GM21786 (cell line): ENCODE data around the gene PRKRIP1.
A peak's percentile ranks its signal among the peaks of the same experiment; 100 is the strongest.
"Not testable (repeated sequence)": the region's sequence is repeated elsewhere in the genome, so short reads cannot be mapped to it uniquely, and the experiment has no call there.

Source experiments
- ATAC-seq: cut with Tn5 transposase; IDR thresholded peaks from one replicate; pipeline ENCODE4 v1.9.1; 2021; ENCODE audit not compliant: unreplicated experiment

The PRKRIP1 gene

DNA sequence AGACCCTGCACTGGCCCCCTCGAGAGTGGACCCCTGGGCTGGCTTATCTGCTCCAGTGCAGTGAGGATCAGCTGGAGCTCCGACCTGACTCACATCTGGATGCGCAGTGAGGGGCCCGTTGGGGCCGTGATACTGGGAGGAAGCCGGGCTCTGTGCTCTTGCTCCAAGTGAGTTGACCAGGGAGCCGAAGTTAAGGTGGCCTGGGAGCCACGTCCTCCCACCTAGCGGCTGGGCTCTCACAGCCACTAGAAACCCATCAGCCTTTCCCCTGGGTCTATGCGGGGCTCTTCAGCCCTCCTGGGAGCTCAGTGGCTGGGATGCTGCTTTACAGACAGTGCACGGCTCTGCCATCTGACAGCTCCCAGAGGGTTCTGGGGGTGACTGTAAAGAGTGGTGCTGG, 59.4 kb downstream of the PRKRIP1 start:
- ATAC-seq, result no peak

DNA sequence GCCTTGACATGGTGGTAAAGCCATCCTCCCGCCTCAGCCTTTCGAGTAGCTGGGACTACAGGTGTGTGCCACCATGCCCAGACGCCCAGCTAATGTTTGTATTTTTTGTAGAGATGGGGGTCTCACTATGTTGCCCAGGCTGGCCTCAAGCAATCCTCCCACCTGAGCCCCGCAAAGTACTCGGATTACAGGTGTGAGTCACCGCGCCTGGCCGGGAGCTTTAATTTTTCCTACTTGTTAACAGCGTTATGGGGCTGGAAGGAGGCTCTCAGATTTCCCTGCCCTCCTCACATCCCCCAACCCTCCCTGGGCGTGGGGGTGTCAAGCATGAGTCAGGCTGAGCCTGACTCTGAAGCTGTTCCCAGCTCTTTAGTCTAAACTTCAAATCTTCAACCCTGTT, 60.2 kb downstream of the PRKRIP1 start:
- no peak for ATAC-seq

DNA sequence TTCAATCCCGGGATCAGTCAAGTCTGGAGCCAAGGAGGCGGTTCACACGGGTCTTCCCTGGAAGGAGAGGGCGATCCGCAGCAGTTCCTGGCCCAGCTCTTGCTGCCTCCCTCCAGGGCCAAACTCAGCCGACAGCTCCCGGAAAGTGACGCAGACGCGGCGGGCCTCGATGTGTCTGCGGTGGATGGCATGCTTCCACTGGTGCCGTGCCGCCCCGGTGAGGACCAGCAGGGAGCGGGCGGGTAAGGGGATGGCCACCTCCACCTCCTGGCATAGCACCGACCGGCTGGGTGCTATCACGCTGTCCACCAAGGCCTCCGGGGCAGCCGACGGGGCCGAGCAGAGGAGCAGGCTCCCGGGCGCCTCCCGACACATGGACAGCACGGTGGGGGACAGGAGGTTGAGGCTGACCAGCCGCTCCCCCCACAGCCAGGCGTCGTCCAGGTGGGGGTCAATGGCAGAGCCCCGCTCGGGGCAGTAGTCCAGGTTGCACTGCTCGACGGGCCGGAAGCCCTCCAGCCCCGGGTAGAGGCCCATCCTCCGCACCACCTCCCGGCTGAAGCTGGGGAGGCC, 61.3 kb downstream of the PRKRIP1 start:
- no peak for ATAC-seq

DNA sequence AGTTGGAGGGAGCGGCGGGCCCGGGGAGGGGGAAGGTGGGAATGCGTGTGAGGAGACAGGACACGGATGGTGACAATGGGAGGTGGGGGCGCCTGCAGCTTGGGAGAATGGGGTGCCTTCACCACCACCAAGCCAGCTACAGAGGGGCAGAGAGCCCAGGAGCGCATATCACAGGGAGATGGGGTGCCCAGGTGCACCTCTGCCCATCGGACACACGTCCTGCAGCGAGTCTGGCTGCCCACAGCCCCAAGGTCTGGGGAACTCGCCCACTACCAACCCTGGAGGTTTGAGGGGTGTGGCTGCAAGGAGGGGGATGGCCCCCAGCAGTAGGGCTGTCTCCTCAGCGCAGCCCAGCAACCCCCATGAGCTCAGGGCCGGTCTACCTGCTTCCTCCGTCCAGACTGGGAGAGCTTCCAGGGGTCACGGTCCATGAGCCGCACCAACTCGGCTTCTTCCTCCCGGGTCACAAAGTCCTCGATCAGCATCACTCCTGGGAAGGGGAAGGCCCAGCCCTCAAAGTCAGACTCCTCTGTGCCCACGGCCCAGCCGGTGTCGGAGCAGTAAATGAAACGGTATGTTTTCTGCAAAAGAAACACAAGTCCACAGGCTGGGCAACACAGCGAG, 63.2 kb downstream of the PRKRIP1 start:
- ATAC-seq, result no peak

DNA sequence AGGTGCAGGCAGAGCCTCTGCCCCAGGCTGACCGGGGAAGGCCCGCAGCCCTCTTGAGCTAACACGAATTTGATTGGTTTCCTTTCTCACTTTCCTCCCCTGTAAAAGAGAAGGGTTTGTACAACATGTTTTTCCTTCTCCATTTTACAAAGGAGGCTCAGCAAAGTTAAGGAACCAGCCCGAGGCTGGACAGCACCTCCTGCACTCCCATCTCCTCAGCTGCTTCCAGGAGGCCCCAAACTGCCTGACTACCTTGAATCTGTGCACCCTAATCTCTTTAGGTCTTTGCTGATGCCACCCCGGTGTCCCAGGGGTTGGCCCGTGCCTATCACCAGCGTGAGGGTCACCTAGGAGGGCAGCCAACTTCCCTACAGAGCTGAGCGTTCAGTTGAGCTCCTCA, 64.3 kb downstream of the PRKRIP1 start:
- no peak for ATAC-seq

DNA sequence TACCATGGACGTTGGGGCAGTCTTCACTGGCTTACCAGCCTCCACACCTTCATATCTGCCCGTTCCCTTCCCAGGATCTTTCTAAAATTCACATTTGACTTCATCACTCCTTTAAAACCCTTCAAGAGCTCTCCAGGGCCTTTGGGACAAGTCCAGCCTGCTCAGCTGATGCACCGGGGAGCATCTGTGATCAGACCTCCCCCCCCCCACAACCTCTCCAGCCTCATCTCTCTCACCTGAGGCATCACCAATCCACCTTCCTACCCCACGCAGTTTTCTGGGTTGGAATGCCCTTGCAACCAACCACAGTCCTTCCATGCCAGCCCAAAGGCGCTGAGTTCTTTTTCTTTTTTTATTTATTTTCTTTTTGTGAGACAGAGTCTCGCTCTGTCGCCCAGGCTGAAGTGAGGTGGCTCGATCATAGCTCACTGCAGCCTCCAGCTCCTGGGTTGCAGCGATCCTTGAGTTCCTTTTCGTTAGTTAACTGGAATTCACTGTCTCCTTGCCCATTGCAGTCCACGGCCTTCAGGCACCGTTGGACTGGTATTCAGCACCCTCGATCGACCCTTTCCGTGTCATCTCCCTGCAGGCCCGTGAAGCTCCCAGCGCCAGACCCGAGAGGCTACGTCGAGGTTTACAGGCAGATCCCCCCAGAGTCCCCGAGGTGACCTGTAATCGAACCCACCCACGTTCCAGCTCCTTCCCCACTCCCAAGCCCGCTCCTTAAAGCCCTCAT, 67.8 kb downstream of the PRKRIP1 start:
- ATAC-seq, result no peak

DNA sequence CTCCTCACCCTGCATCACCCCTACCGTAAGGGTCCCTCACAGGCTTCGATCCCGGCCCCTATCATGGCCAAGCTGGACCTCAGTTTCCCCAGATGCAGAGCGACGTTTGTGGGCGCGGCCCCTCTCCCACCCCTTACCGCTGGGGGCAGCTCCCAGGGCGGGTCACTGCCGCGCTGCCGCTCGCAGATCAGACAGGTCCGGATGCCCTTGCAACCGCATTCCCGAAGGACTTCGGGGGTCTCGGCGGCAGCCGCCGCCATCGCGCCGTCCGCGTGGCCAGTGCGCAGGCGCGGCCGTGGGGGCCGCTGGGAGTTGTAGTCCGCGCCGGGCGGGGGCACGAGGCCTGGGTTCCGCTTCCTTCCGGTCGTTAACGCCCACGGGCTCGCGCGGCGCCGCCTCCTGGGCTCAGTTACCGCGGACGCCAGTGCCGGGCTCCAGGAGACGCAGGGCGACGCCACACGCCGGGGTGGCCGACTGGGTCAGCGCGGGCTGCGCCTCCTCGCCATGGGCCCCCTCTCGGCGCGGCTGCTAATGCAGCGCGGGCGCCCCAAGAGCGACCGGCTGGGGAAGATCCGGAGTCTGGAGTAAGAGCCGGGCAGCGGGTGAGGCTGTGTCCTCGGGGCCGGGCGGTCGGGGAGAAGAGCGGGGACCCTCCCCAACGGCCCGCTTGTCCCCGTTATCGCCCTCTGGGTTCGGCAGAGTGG, 68.6 kb downstream of the PRKRIP1 start, which contains the start of the genes ALKBH4 and LRWD1:
TSS of gene ALKBH4 (minus strand) at position 287 of the 704 bp plus-strand sequence. CDS start at position 260, 27 bp downstream.
TSS of gene LRWD1 (plus strand) at position 408 of the 704 bp plus-strand sequence. CDS start at position 505, 97 bp downstream.
- peak; percentile 90 for ATAC-seq

DNA sequence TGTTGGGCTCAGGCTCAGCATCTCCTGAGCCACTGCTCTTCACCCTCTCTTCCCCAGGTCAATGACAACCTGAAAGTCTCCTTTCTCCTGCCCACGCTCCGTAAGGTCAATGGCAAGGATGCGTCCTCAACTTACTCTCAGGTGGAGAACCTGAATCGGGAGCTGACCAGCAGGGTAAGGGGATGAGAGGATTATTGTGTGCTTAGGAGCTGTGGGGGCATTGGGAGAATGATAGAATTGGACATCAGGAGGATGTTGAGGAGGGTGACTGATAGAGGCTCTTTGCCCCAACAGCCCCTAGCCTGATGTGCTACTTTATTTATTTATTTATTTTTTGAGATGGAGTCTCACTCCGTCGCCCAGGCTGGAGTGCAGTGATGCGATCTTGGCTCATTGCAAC, 69.9 kb downstream of the PRKRIP1 start:
- ATAC-seq, result no peak

DNA sequence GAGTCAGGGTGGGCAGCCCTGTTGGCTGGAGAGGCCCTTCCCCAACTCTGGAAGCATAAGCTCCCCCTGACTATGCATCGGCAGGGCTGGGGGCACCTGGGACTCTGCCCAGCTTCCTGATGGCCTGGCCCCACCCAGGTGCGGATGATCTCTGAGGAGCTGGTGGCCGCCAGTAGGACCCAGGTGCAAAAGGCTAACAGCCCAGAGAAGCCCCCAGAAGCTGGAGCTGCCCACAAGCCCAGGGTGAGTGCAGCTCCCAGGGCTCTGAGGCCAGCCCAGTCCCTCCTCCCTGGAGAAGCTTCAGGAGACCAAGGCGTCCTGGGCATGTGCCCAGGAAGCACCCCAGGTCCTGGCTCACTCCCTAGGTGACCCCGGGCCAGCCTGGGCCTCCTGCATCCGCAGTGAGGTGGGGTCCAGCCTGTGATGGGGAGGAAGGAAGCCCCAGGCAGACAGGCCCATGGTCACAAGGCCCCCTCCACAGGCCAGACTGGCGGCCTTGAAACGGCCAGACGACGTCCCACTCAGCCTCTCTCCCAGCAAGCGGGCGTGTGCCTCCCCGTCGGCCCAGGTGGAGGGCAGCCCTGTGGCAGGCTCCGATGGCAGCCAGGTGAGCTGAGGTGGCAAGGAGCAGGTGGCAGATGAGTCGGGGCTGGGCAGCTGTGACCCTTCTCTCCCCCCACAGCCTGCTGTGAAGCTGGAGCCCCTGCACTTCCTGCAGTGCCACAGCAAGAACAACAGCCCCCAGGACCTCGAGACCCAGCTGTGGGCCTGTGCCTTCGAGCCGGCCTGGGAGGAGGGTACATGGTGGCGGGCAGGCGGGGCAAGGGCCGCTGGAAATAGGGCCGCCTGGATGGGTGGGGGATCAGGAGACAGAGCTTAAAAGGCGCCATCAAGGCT, 71.7 kb downstream of the PRKRIP1 start:
- no peak for ATAC-seq

DNA sequence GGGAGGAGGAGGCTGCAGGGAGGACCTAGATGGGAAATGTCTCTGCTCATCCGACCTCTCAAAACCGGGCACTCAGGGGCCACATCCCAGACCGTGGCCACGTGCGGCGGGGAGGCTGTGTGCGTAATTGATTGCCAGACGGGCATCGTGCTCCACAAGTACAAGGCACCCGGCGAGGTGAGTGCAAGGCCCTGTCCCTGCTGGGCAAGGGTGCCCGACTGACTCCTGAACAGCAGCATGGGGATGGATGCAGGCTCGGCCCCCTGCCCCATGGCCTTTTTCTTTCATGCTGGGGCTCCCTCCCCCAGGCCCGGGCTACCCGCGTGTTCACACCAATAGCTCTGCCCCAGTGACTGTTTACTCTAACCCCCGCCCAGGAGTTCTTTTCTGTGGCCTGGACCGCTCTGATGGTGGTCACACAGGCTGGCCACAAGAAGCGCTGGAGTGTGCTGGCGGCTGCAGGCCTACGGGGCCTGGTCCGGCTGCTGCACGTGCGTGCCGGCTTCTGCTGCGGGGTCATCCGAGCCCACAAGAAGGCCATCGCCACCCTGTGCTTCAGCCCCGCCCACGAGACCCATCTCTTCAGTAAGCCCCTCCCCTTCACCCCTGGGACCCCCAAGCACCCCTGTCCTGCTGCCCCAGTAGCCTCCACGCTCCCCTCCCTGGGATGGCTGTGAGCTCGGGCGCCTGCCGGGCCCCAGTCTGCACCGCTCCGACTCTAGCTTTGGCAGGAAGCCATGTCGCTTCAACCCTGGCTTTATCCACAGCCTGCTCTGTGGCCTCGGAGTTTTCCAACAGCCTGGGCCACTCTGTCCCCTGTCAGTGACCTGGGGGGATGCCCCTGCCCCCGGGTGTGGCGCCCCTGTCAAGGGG, 72.6 kb downstream of the PRKRIP1 start:
- no peak for ATAC-seq

DNA sequence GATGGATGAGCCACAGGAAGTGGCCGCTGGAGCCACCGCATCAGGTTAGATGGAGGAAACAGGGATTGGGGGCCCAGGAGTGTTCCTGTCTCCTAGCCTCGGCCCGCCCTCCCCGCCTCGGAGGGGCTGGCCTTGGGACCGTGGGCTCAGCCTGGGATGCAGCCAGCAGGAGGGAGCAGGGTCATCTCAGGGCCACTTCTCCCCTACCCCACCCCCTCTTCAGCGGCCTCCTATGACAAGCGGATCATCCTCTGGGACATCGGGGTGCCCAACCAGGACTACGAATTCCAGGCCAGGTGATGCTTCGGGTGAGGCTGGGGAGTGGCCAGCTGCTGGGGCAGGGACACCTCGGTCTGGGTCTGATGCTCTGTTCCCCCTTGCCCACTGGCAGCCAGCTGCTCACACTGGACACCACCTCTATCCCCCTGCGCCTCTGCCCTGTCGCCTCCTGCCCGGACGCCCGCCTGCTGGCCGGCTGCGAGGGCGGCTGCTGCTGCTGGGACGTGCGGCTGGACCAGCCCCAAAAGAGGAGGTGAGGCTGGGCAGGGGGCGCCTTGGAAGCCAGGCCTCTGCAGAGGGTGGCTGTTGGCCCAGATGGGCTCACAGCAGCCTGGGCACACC, 73.3 kb downstream of the PRKRIP1 start:
- ATAC-seq, result no peak

DNA sequence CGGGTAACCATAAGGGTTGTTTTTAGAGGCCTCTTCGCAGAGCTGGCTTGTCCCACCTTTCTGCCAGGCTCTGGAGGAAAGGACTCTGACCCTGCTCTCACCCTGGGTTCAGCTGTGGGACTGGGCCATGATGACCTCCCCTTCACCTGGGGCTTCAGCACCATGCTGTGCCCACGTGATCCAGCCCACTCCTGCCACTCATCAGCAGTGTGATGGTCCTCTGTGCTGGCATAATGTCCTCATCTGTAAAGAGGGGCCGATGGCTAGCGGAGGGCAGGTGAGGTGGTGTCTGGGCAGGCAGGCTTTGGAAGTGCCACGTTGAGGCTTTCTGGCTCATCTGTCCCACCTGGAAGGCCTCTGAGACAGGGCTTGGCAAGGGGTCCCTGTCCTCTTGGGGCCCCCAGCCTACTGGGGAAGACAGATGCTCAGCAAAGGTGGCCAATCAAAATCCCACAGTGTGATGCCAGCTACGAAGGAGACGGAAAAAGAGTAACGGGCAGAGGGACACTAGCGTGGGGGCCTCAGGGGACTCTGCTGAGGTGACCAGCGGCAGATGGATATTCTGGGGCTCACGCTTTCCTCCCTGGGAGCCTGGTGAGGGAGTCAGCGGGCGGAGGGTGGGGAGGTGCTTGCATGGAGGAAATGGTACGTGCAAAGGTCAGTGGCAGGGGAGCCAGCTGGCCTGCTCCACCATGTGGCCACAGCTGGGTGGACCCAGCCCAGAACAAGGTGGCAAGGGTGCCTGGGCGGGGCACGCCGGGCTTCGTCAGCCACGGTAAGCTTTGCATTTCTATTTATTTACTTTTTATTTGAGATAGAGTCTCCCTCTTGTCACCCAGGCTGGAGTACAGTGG, 74.0 kb downstream of the PRKRIP1 start:
- no peak for ATAC-seq

DNA sequence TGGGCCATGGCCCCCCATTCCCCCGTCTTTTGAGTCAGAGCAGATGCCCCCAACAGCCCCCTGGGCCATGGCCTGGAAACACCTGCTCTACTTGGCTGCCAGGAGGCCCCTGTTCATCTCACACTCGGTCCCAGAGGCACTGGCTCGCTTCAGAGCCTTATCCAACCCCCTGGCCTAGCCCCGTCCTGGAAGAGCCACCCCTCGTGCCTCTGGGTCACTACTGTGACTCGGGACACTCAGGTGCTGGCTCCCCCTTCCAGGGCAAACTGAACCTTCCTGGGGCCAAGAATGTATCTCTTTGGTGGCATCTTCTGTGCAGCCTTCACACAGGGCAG, 75.6 kb downstream of the PRKRIP1 start:
- no peak for ATAC-seq

DNA sequence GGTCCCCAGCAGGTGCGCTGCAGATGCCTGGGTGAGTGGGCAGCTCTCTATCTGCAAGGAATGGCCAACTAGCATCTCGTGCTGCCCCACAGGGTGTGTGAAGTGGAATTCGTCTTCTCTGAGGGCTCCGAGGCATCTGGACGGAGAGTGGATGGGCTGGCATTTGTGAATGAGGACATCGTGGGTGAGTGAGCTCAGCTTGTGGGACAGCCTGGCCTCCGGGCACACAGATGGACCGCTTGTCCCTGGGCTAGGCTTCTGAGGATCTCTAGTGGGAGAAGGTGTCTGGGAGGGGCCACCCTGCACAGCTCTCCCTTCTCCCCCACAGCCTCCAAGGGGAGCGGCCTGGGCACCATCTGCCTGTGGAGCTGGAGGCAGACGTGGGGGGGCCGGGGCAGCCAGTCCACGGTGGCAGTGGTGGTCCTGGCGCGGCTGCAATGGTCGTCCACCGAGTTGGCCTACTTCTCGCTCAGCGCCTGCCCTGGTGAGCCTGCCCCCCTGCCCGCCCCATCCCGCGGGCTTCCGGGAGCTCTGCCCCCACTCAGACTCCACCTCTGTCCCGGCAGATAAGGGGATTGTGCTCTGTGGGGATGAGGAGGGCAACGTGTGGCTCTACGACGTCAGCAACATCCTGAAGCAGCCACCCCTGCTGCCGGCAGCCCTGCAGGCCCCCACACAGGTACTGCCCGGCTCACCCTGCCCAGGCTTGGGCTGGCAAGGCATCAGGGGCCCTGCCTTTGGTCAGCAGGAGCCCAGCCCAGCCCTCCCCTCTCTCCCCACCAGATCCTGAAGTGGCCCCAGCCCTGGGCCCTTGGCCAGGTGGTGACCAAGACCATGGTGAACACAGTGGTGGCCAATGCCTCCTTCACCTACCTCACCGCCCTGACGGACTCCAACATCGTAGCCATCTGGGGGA, 76.2 kb downstream of the PRKRIP1 start:
- ATAC-seq, result no peak

DNA sequence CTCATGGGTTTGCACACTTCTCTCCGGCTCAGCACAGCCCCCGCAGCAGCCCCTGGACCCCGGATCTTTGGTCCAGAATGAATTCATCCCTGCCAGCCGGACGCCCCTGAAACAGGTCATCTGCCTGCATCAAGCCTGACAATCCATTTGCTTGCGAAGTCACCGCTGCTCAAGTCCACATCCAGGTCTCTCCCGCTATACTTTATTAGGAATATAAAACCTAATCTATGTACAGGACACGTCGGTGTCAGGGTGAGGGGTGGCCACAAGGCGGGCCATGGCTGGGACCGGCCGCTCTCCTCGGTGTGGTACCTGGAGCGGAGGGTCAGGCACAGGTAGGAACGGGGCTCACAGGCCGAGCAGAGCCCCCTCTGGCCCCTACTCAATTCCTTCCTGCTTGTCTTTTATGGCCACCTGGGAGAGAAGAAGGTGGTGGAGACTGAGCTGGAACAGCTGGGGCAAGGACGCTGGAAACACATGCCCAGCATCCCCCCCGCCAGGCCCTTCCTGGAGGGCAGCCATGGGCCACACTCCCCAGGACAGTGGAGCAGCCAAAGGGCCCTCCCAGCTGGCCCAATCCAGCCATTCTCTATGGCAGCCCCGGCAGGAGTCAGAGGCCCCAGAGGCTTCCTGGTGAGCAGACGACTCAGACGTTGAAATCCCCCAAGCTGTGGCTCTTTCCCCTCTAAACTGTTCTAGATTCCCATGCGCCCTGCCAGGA, 77.3 kb downstream of the PRKRIP1 start:
- ATAC-seq, result no peak

DNA sequence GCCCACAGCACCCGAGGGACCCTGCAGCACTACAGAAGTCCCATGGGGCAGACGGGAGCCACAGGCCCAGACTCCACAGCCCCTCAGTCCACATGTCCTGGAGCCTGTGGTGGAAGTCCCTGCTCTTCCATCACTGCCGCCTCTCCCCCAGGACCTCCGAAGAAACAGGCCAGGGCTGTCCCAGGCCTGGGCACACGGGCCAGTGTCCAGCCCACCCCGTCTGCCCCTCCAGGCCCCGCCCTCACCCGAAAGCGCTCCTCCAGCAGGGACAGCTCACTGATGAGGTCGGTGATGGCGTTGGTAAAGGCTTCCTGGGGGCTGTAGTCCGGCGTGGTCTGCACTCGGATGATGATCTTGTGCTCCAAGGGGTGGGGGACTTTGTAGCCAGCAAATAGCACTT, 78.0 kb downstream of the PRKRIP1 start:
- not testable (repeated sequence) for ATAC-seq
